Islet of Langerhans (tissue), 1 donor: ENCODE measurements around the gene FAM25G.
"Not testable (repeated sequence)": the region's sequence is repeated elsewhere in the genome, so short reads cannot be mapped to it uniquely, and the experiment has no call there.

ENCODE experiments used
- FAIRE-seq: peaks from one replicate; lab custom pipeline; 2011; peaks lifted over from hg19 to GRCh38; lab: Jason Lieb, UNC

FAM25G gene

GRCh38 chr10:47491600-47491999, at the start of gene FAM25G:
FAM25G (minus strand) TSS chr10:47491700; CDS start chr10:47491674, 26 bp downstream.
- FAIRE-seq, result not testable (repeated sequence)

- not testable (repeated sequence) for FAIRE-seq
Measured at GRCh38 chr10:47536430-47536829, 44.9 kb upstream of the FAM25G start.

GRCh38 chr10:47523475-47523874, 32.0 kb upstream of the FAM25G start, which contains the start of gene AGAP9:
AGAP9 (minus strand) TSS chr10:47523638; CDS start chr10:47523526, 112 bp downstream.
- not testable (repeated sequence) for FAIRE-seq

GRCh38 chr10:47502313-47502712, 10.8 kb upstream of the FAM25G start:
- not testable (repeated sequence) for FAIRE-seq

GRCh38 chr10:47494226-47494625, 2.7 kb upstream of the FAM25G start:
- FAIRE-seq, result not testable (repeated sequence)

- not testable (repeated sequence) for FAIRE-seq
Measured at GRCh38 chr10:47489630-47490029, 1.9 kb downstream of the FAM25G start.

GRCh38 chr10:47485943-47486342, 5.6 kb downstream of the FAM25G start:
- not testable (repeated sequence) for FAIRE-seq

- not testable (repeated sequence) for FAIRE-seq
Measured at GRCh38 chr10:47484786-47485185, 6.7 kb downstream of the FAM25G start.

- FAIRE-seq, result not testable (repeated sequence)
Measured at GRCh38 chr10:47483923-47484322, 7.6 kb downstream of the FAM25G start, which contains the start of gene ANXA8. ANXA8 (minus strand) TSS chr10:47484115; CDS start chr10:47483933, 182 bp downstream.

GRCh38 chr10:47482367-47482766, 9.1 kb downstream of the FAM25G start:
- FAIRE-seq, result not testable (repeated sequence)

- FAIRE-seq, result not testable (repeated sequence)
Measured at GRCh38 chr10:47481768-47482181, 9.7 kb downstream of the FAM25G start.

GRCh38 chr10:47481182-47481766, 10.2 kb downstream of the FAM25G start:
- not testable (repeated sequence) for FAIRE-seq

GRCh38 chr10:47480133-47480532, 11.4 kb downstream of the FAM25G start:
- not testable (repeated sequence) for FAIRE-seq

GRCh38 chr10:47478114-47478513, 13.4 kb downstream of the FAM25G start:
- not testable (repeated sequence) for FAIRE-seq

- not testable (repeated sequence) for FAIRE-seq
Measured at GRCh38 chr10:47477078-47477477, 14.4 kb downstream of the FAM25G start.

GRCh38 chr10:47475101-47475500, 16.4 kb downstream of the FAM25G start:
- not testable (repeated sequence) for FAIRE-seq

- FAIRE-seq, result not testable (repeated sequence)
Measured at GRCh38 chr10:47473516-47473915, 18.0 kb downstream of the FAM25G start.

- FAIRE-seq, result not testable (repeated sequence)
Measured at GRCh38 chr10:47472647-47473046, 18.9 kb downstream of the FAM25G start.

- not testable (repeated sequence) for FAIRE-seq
Measured at GRCh38 chr10:47472072-47472471, 19.4 kb downstream of the FAM25G start.

- not testable (repeated sequence) for FAIRE-seq
Measured at GRCh38 chr10:47468731-47469528, 22.6 kb downstream of the FAM25G start.

- not testable (repeated sequence) for FAIRE-seq
Measured at GRCh38 chr10:47467957-47468356, 23.5 kb downstream of the FAM25G start.

GRCh38 chr10:47467458-47467857, 24.0 kb downstream of the FAM25G start:
- FAIRE-seq, result not testable (repeated sequence)
